HepG2 (cell line): ENCODE measurements around the gene PPP1R14D. TPM values are rescaled to one million over a fixed set of nuclear protein-coding genes. Genes with fewer than 3 reads are reported as not detected.

Experiments used
- CCDC6 ChIP-seq: sonication (generic); formaldehyde crosslinking; IDR thresholded peaks from 2 replicates; pipeline ENCODE4 v1.8.1; 2022; ENCODE audit warnings: mild to moderate bottlenecking, missing genetic modification reagents, moderate library complexity
- CENPBD1 ChIP-seq: sonication (generic); formaldehyde crosslinking; IDR thresholded peaks from 2 replicates; pipeline ENCODE4 v1.8.0; 2022; ENCODE audit warnings: missing genetic modification reagents, low read depth, mild to moderate bottlenecking, borderline replicate concordance
- HINFP ChIP-seq: sonication (generic); formaldehyde crosslinking; IDR thresholded peaks from 2 replicates; pipeline ENCODE4 v1.4.0; 2020; ENCODE audit warnings: low read depth, mild to moderate bottlenecking, missing genetic modification reagents
- JUN ChIP-seq: sonication (generic); formaldehyde crosslinking; IDR thresholded peaks from 2 replicates; pipeline ENCODE4 v1.4.0; 2020; ENCODE audit warnings: mild to moderate bottlenecking, missing genetic modification reagents
- JUND ChIP-seq: sonication (generic); formaldehyde crosslinking; IDR thresholded peaks from 2 replicates; pipeline ENCODE4 v1.8.0; 2022; ENCODE audit warnings: mild to moderate bottlenecking, missing genetic modification reagents
- KDM2A ChIP-seq: sonication (generic); formaldehyde crosslinking; IDR thresholded peaks from 2 replicates; pipeline ENCODE4 v1.4.0; 2020; ENCODE audit warnings: low read depth, missing genetic modification reagents, borderline replicate concordance
- MAZ ChIP-seq, 2 experiments: sonication (generic) in 1 of 2; formaldehyde crosslinking in 1 of 2; IDR thresholded peaks; 2 replicates each; pipeline versions ENCODE4 v1.5.0 to v1.6.1; 2012 to 2020; ENCODE audit warnings: low read depth in 2 of 2, mild to moderate bottlenecking in 2 of 2, borderline replicate concordance in 1 of 2, improper control_type of control experiment in 1 of 2, low read length in 1 of 2, missing genetic modification reagents in 1 of 2, moderate library complexity in 1 of 2
- MTF2 ChIP-seq: sonication (generic); formaldehyde crosslinking; IDR thresholded peaks from 2 replicates; pipeline ENCODE4 v1.5.0; 2020; ENCODE audit warnings: missing genetic modification reagents, borderline replicate concordance
- RBM22 ChIP-seq: fragments of 200-400 bp; formaldehyde crosslinking; optimal IDR thresholded peaks from 2 replicates; pipeline ENCODE3; 2017; ENCODE audit warnings: mild to moderate bottlenecking, low read length, moderate library complexity
- REXO4 ChIP-seq: sonication (generic); formaldehyde crosslinking; IDR thresholded peaks from 2 replicates; pipeline ENCODE4 v1.8.0; 2022; ENCODE audit warnings: missing genetic modification reagents, mild to moderate bottlenecking, borderline replicate concordance
- SMAD9 ChIP-seq: sonication (generic); formaldehyde crosslinking; IDR thresholded peaks from 2 replicates; pipeline ENCODE4 v1.5.1; 2020; ENCODE audit warnings: mild to moderate bottlenecking, missing genetic modification reagents
- SP5 ChIP-seq: IDR thresholded peaks from 2 replicates; pipeline ENCODE4 v1.6.1; 2016; ENCODE audit warnings: low read depth, borderline replicate concordance
- SPEN ChIP-seq: sonication (generic); formaldehyde crosslinking; IDR thresholded peaks from 2 replicates; pipeline ENCODE4 v1.5.1; 2020; ENCODE audit warnings: low read depth, mild to moderate bottlenecking, missing genetic modification reagents
- ZBTB25 ChIP-seq: IDR thresholded peaks from 2 replicates; pipeline ENCODE4 v1.6.1; 2018; ENCODE audit warnings: missing genetic modification reagents
- ZBTB7B ChIP-seq: sonication (generic); formaldehyde crosslinking; IDR thresholded peaks from 2 replicates; pipeline ENCODE4 v1.4.0; 2020; ENCODE audit warnings: missing genetic modification reagents
- ZBTB8A ChIP-seq: sonication (generic); formaldehyde crosslinking; IDR thresholded peaks from 2 replicates; pipeline ENCODE4 v1.4.0; 2020; ENCODE audit warnings: mild to moderate bottlenecking, low read depth, missing genetic modification reagents, borderline replicate concordance
- ZMYM4 ChIP-seq: sonication (generic); formaldehyde crosslinking; IDR thresholded peaks from 2 replicates; pipeline ENCODE4 v1.8.1; 2023; ENCODE audit warnings: mild to moderate bottlenecking, missing genetic modification reagents
- ZNF549 ChIP-seq: sonication (generic); formaldehyde crosslinking; IDR thresholded peaks from 2 replicates; pipeline ENCODE4 v1.5.0; 2020; ENCODE audit warnings: missing genetic modification reagents
- ZNF597 ChIP-seq: sonication (generic); formaldehyde crosslinking; IDR thresholded peaks from 2 replicates; pipeline ENCODE4 v1.5.0; 2020; ENCODE audit warnings: missing genetic modification reagents
- ZNF7 ChIP-seq: IDR thresholded peaks from 2 replicates; pipeline ENCODE4 v1.6.1; 2016; ENCODE audit warnings: missing biosample characterization, missing genetic modification reagents
- ZNF713 ChIP-seq: sonication (generic); formaldehyde crosslinking; IDR thresholded peaks from 2 replicates; pipeline ENCODE4 v1.4.0; 2020; ENCODE audit warnings: mild to moderate bottlenecking, missing genetic modification reagents
- ZNF720 ChIP-seq: sonication (generic); formaldehyde crosslinking; IDR thresholded peaks from 2 replicates; pipeline ENCODE4 v1.4.0; 2020; ENCODE audit warnings: missing genetic modification reagents
- ZNF839 ChIP-seq: sonication (generic); formaldehyde crosslinking; IDR thresholded peaks from 2 replicates; pipeline ENCODE4 v1.4.0; 2020; ENCODE audit warnings: missing genetic modification reagents, mild to moderate bottlenecking, borderline replicate concordance
- ZSCAN22 ChIP-seq: sonication (generic); formaldehyde crosslinking; IDR thresholded peaks from 2 replicates; pipeline ENCODE4 v1.4.0; 2020; ENCODE audit warnings: mild to moderate bottlenecking, missing genetic modification reagents
- ZSCAN29 ChIP-seq: sonication (generic); formaldehyde crosslinking; conservative IDR thresholded peaks from 2 replicates; pipeline ENCODE4 v1.4.0; 2020; ENCODE audit warnings: mild to moderate bottlenecking, missing genetic modification reagents
- polyA plus RNA-seq, 8 experiments: library from polyadenylated mRNA; depleted of rRNA in 3 of 8; stranded (reverse) in 7 of 8; unstranded in 1 of 8; fragments of >200 nt; fragmentation: Illumina TruSeq in 4 of 8; extraction: Trizol in 4 of 8; gene quantifications; 2 replicates each; pipeline versions ENCODE4 v1.2.1 to v1.2.3, GENCODE V29; 2011 to 2016; ENCODE audit warnings: low read depth in 4 of 8, missing spikeins in 1 of 8, mixed read lengths in 1 of 8; ENCODE audit not compliant: insufficient read depth in 1 of 8
- total RNA-seq, 5 experiments: library from RNA; depleted of rRNA; stranded (reverse); fragments of >200 nt; fragmentation: Illumina TruSeq; extraction: Trizol; gene quantifications; 2 replicates each; pipeline ENCODE4 v1.2.3, GENCODE V29; 2016; ENCODE audit warnings: low read depth in 1 of 5

The PPP1R14D gene
- total and polyA plus RNA-seq, 2 of the 13 experiments (the other 11 are each of a cell fraction or from before 2014, with no cell fraction given): 0.53 to 0.55 TPM

- TF ChIP-seq HINFP (CRISPR knock-in tag): 0 out of 2 replicates have a peak, but pooled peaks have one; percentile 36
- peak; percentile 48; the same call in 1 of the 2 replicates for TF ChIP-seq ZMYM4 (CRISPR knock-in tag)
- TF ChIP-seq ZNF7 (CRISPR knock-in tag): no peak
- no peak for TF ChIP-seq MAZ (IDR thresholded peaks at IDR 0.05; ENCODE audit: borderline replicate concordance, low read depth, low read length)
- peak; percentile 68 for TF ChIP-seq MAZ (CRISPR knock-in tag; IDR thresholded peaks at IDR 0.05; ENCODE audit: low read depth)
- TF ChIP-seq JUND (CRISPR knock-in tag): no peak
- no peak for TF ChIP-seq CENPBD1 (CRISPR knock-in tag)
- no peak for TF ChIP-seq ZSCAN22 (CRISPR knock-in tag)
- 0 out of 2 replicates have a peak, but pooled peaks have one; percentile 6 for TF ChIP-seq SP5 (CRISPR knock-in tag)
- TF ChIP-seq SMAD9 (CRISPR knock-in tag): no peak
- peak; percentile 53; the same call in 1 of the 2 replicates for TF ChIP-seq ZSCAN29 (CRISPR knock-in tag)
- TF ChIP-seq CCDC6 (CRISPR knock-in tag): peak; percentile 57; the same call in 1 of the 2 replicates
- TF ChIP-seq ZNF720 (CRISPR knock-in tag): no peak
- no peak for TF ChIP-seq SPEN
- TF ChIP-seq ZNF597: no peak
- peak; percentile 76; the same call in 1 of the 2 replicates for TF ChIP-seq ZBTB7B (CRISPR knock-in tag)
- no peak for TF ChIP-seq ZNF713 (CRISPR knock-in tag)
- TF ChIP-seq ZBTB8A (CRISPR knock-in tag): no peak
- no peak for TF ChIP-seq ZNF549 (CRISPR knock-in tag)
- TF ChIP-seq JUN (CRISPR knock-in tag): no peak
- TF ChIP-seq ZNF839 (CRISPR knock-in tag): no peak
- TF ChIP-seq ZBTB25 (CRISPR knock-in tag): no peak
- no peak for TF ChIP-seq REXO4 (CRISPR knock-in tag)
- TF ChIP-seq KDM2A: peak; percentile 37; the same call in 1 of the 2 replicates
- no peak for TF ChIP-seq RBM22
- TF ChIP-seq MTF2: peak; percentile 86; the same call in 1 of the 2 replicates
Measured at GRCh38 chr15:40873694-40874561, 45.4 kb upstream of the PPP1R14D start, which contains the start of gene RHOV (continued).
